ENCODE results near the gene VAC14.

The VAC14 gene

DNA sequence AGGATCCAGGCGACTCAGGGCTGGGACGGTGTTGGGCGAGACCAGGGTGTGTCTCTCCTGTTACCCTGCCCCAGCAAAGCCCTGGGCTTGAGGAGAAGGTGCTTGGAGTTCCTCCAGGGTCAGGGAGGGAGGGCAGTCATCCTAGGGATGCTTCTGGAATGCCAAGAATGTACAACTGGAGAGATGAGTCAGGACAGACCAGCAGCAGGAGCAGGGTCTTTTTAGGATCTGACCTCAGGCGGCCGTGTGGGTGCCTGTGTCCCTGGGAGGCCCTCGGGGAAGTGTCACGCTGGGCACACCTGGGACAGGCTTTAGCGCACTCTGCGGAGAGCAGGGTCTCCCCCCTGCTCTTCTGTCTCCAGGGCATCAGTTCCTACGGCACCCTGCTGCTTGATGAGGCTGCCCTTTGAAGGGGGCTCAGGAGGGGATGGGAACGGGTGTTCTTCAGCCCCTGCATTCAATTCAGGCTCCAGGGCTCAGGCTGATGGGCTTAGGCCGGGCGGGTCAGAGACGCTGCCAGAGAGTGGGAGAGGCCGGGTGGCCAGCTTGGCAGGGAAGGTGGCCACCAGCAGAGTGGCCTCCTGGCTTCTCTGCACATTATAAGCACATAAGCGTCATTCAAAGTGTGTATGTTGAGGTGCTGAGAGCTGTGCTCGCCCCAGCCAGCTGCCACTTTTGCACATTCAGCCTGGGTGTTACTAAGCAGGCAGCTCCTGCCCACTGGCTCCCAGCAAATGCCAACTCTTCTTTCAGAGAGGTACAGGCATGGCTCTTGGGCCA lies 106.7 kb downstream of the VAC14 start:
- no peak for DNase-seq (ENCODE audit: low read depth in 1 of 2, low spot score in 1 of 2)

DNA sequence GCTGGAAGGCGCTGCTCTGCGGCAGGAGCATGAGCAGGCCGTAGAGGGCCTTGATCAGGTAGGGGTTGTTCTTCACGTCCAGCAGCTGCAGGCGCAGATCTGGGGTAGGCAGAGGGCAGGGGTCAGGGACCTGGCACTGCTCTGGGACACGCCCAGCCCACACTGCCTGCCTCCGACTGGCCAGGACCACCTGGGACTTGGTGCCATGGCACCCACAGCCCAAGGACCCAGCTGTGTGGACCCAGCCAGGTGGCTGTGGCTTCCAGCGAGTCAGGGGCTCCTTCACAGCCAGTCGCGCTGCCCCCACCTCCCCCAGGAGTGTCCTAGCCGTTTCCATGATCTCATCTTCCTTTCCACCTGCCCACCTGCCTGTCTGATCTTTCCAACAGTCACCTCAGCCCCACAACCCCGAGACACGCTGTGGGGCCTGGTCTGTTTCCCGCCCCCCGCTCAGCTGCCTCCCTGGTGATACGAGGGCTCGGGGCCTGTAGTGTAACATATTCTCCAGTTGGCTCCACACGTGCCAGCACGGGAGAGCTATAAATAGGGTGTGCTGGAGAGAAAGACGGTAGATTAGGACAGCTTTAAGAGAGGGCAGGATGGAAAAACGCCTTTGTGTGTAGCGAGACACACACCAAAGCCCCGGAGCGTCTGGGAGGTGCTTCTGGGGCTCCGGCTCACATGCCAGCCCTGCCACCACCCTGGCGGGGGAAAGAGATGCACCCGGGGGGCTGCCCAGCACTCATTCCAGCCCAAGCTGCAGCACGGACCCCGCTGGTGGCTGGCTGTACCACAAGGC lies 107.9 kb downstream of the VAC14 start:
- DNase-seq (ENCODE audit: low read depth in 1 of 2, low spot score in 1 of 2) = no peak

DNA sequence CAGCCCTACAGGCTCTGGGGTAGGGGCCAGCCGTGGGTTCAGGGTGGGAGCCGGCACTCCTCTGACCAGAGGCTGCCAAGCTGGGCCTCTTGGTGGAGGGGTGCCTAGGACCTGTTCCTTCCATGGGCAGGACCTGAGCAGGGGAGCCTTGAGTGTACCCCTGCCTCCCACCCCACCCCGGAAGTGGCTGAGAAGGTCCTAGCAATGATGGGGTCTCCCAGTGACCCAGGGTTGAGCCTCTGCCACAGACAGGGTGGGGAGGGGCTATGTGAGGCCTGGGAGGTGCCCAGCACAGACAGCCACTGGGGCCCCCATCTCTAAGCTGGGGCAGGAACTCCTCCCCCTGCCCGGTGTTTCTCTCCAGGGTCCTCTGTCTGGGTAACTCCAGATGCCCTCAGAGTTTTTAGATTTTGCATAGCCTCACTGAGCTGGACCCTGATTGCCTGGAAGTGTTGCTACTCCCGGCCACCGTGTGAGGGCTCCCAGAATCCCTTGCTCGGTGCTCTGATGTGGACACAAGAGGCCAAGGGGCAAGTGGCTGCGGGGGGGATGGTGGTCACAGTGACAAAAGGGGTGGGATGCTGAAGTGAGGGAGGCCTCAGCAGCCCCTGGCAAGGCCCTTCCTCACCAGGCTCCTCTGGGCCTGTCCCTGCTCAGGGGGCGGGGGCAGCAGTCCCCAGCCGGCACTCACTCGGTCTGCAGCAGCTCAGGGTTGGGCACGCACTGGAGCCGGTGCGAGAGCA lies 108.7 kb downstream of the VAC14 start:
- no peak for DNase-seq (ENCODE audit: low read depth in 1 of 2, low spot score in 1 of 2)

DNA sequence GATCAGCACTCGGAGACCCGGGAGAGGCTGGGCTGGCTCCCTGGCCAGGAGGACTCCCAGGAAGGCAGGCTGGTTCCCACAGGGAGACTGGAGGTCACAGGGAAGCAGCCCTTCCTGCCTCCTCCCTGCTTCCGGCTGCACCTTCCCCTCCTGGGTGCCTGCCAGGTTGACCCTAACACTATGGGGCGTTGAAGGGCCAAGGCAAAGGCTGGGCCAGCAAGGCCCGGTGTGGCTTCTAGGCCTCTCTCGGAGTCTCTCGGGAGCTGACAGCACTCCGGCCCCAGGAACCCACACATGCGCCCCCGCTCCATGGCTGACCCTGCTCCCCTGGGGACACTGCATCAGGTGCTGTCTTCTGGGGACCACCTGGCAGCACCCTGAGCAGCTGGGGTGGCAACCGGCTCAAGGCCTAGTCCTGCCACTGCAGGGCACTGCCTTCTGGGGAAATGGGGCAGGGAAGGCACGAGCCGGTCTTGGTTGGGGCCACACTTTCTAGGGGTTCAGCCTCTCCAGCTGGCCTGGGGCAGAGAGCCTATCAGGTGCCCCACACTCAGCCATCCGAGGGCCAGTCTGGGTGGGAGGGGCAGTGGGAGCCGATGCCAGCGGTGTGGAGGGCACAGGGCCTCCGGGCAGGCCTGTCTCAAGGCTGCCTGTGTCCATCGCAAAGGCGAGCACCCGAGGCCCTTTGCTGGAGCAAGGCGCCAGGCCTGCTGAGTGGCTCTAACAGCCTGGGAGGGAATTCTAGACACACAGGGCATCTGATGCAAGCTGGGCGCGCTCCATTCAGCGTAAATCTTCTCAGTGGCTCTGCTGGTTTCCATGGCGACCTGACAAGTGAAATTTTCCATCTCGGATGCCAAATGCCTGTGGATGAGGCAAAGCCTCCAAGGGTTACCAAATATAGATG lies 109.5 kb downstream of the VAC14 start:
- DNase-seq (ENCODE audit: low read depth in 1 of 2, low spot score in 1 of 2) = no peak

DNA sequence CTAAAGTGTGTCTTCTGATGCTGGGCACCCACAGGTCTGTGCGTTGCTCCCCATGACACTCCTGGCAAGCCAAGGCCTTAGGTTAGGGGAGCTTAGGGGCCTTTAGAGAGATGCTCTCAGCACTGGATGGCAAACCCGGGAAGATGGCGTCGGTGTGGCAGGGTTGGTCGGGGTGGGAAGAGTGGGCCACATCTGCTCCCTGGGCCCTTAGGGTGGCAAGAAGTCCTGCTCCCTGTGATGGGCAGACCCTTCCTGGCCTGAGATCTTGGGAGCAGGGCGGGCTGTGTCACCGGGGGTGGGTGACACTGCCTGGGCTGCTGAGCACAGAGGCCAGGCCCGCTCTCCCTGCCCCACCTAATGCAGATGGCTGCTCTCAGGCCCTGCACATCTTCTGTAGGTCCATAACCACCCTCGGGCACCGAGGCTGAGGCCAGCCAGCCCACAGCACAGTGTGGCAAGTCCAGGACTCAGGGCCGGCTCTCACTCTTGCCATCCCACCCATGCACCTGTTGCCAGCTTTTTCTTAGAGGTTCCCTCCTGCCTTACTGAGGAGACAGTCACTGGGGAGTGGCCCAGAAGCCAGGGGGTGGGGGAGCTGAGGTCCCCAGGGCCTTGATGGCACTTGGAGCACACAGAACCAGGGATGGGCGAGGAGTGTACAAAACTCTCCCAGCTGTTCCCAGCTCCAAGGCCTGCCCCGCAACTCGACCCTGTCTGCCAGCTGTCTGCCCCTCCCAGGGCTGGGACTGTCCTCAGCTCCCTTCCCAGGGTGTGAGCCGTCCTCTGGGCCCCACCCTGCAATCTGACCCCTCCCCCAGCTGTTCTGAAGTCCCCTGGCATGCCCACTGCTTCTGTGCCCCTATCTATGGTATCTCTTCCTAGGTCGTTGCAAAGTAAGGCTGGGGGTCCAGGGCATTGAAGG lies 110.7 kb downstream of the VAC14 start:
- DNase-seq (ENCODE audit: low read depth in 1 of 2, low spot score in 1 of 2) = no peak

DNA sequence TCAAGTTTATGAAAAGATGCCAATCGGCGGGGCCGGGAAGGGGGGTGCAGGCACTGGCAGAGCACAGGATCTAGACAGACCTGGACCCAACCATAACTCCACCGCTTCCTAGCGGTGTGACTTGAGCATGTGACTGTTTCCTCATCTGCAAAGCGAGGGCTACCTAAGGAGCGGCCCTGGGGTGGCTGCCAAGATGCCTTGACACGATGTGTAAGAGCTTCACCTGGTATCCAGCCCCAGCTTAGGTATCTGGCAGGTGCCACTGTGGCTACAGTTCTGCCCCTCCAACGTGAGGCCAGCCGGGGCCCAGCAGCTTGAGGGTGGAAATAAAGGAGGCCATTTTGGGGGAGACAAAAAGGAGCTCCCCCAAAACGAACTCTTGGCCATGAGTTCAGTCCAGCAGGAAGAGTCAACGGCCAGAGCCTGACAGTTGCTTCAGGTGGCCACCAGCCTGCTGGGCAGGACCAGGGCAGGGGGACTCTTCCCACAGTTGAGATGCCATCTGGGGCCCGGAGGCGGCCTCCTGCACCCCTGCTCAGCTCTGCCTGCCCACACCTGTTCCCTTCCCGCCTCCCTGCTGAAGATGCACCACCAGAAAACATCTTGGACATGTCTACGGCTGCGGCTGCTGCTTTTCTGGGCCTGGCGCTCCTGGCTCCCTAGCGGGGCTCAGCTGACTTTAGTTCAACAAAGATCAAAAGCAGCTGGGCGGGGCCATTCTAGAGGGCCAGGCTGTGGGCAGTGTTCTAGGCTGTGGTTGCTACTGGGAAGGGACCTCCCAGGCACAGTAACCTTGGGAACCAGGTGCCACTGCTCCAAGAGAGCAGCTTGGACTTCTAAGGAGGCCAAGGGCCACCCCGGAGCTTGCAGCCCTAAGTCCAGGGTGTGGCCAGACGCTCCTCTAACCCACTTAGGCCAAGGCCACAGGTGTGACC lies 111.7 kb downstream of the VAC14 start:
- no peak for DNase-seq (ENCODE audit: low read depth in 1 of 2, low spot score in 1 of 2)

DNA sequence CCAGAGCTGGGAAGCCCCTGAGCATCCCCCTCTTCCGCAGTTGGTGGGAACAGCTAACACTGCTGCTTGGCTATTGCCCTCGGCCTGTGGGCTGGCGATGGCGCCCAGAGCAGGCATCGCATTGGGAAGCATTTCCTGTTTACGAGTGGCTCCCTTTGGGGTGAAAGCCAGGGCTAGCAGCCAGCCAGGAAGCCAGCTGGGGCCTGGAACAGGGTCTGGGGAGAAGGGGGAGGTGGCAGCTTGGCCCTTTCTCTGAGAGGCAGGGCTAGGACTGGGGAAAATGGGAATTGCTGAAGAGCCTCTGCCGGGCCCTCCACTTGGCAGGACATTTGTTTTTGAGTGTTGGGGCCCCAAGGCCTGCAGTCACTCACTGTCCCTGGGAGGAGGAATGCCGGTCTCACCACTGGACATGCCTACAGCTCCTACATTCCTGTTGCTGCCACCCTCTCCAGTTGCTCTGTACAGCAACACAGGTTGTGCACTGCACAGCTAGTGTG lies 112.7 kb downstream of the VAC14 start:
- no peak for DNase-seq (ENCODE audit: low read depth in 1 of 2, low spot score in 1 of 2)

DNA sequence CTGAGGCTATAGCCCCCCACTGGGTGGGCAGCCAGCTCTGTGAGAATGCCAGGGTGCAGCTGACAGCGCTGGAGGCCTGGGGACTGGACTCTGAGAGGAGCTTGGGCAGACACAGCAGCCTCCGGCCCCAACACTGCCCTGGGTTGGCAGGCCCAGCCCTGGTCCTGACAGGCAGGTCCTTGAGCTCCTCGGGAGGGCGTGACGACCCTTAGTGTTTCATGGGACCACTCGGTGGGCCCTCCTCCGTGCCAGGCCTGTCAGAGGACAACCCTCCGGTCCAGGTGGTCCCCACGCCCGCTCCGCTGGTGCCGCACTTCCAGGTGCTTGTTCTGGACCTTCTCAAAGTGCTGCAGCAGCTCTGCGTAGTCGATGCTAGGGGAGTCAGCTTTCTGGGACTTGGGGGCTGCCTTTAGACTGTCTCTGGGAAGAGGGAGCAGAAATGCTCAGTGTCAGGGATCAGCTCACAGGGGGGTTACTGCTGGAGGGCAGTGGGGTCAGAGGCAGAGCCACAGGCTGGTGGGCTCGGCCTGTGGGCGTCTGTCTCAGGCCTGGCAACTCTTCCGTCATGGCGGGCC lies 113.2 kb downstream of the VAC14 start:
- no peak for DNase-seq (ENCODE audit: low read depth in 1 of 2, low spot score in 1 of 2)

DNA sequence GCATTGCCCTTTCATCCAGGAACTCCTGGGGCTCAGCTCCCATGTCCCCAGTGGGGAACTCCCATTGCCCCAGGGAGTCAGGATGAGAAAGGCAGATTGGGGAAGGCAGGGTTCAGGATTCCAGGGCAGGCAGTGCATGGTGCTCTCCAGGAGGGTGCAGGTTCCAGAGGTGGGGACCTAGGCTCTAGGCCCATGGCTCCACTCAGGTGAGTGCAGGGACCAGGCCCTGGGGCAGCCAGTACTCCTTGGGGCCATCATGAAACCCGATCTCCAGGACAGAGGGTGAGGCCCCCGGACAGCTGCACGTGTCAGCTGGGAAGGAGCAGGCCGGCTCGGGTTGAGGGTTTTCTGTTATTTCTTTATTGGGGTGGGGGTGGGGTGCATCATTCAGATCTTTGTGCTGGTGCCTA lies 113.9 kb downstream of the VAC14 start:
- no peak for DNase-seq (ENCODE audit: low read depth in 1 of 2, low spot score in 1 of 2)

DNA sequence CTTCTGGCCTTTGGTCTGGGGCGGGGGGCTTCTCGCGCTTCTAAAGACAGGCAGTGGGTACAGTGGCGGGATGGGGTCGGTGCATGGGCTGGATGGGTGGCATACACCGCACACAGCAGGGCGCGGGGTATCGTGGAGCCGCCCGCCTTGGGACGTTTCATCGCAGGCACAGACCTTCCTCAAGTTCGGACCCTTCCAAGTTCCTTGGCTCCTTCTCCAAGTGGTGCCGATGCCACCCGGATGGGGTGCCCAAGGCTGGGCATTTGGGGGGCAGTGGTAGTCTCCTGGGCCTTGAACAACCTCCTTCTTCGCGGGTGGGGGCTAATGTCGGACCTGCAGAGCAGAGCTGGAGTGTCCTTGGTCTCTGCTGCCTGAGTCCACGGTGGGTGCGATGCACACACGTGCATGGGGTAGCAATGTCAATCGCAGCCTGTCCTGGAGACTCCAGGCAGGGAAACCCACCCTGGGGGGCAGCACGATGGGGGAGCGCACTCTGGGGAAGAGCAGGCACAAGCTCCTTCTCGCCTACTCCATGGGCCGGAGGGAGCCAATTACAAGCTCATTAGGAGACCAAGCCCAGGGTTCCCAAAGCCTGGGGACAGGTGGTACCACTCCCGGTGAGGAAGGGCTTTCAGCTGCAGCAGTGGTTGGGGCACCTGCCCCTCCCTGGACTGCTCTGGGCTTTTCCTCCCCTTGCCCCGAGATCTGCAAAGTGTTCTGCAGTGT lies 114.4 kb downstream of the VAC14 start:
- DNase-seq (ENCODE audit: low read depth in 1 of 2, low spot score in 1 of 2) = no peak

DNA sequence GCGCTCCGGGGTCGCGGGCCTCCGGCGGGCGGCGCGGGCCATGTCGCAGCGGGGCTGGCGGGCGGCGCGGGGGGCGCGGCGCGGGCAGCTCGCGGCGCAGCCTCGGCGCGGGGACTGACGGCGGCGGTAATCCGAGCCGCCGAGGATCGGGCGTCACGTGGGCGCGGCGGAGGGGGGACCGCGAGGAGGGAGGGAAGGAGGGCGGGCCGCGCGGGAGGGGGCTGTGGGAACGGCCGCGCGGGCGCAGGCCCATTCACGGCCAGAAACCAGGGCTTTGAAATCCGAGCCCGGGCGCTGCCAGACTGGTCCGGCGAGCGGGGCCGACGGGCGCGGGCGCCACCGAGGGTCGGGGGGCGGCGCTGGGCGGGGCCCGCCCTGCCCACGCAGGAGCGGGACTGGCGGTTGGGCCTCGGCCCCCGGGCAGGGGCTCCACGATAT lies 115.0 kb downstream of the VAC14 start, which contains the start of gene MTSS2:
MTSS2 (minus strand) TSS at position 116 of the 438 bp plus-strand sequence. CDS start 262 bp downstream, outside the sequence.
- no peak for DNase-seq (ENCODE audit: low read depth in 1 of 2, low spot score in 1 of 2)

DNA sequence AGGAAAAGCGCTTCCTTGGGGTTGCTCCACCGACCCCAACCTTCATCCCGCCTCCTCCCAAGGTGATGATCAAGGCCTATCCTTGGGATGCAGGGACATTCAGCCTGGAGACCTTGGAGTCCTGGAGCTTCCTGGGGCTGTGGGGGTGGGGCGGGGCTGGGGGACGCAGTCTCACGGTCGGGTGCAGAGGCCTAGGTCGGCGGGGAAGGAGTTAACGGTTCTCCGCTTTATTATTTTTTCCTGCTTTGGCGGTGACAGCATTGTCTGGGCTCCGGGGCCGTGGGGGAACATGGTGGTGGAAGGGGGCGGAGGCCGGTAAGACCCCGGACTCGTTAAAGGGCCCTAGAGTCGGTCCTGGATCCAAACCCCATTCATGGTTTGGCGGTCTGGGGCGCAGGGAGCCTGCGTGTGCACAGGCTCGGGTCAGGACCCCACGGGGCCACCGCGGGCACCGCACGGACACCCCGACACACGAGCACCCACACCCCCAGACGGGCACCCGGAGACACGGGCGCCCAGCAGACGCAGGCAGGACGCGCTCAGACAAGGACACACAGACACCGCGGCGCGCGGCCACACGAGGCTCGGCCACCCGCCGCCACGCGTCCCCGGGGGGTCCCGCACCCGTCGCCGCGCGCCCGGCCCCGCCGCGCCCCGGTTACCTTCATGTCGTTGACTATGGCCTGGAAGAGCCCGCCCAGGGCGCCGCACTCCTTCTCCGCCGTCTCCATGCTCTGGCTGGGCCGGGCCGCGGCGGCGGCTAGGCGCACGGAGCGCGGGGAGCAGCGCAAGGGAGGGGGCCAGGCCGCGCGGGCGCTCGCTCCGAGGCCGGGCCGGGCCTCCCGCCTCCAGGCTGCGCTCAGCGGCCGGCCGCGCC lies 115.7 kb downstream of the VAC14 start:
- no peak for DNase-seq (ENCODE audit: low read depth in 1 of 2, low spot score in 1 of 2)

DNA sequence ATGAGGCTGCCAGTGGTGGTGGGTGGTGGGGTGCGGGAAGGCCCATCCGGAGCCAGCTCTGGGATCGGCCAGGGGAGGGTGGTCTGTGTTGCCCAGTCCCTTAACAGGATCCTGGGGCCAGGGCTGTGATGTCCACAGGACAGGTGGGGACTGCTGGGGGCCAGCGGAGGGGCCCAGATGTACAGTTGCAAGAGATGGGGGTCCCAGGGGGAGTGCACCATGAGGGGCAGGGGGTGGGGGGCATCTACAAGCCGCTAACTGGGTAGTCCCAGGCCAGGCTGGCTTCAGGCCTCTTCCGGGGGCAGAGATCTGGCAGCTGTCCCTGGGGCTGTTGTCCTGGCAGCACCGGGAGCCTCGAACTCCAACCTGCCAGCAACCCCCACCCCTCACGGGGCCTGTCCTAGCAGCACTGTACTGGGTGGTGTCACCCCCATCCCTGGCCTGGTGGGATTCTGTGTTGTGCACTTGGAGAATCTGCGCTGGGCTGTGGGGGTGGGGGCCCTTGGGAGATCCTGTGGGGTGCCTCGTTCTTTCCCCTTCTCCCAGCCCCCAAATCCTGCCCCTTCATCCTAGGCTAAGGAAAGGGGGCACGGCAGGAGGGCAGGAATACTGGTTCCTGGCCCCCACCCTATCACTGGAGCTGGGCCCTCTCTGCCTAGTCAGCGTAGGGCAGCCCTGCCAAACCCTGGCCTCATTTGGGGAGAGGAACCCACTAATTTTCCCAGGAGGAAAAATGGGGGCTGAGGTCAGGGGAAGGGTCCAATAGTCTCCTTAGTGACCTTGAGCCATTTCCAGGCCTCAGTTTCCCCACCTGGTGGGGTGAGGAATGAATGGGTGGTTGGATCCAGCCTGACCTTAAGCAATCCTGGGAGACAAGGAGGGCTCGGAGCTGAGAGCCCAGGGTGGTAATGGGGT lies 116.6 kb downstream of the VAC14 start:
- DNase-seq (ENCODE audit: low read depth in 1 of 2, low spot score in 1 of 2) = no peak

DNA sequence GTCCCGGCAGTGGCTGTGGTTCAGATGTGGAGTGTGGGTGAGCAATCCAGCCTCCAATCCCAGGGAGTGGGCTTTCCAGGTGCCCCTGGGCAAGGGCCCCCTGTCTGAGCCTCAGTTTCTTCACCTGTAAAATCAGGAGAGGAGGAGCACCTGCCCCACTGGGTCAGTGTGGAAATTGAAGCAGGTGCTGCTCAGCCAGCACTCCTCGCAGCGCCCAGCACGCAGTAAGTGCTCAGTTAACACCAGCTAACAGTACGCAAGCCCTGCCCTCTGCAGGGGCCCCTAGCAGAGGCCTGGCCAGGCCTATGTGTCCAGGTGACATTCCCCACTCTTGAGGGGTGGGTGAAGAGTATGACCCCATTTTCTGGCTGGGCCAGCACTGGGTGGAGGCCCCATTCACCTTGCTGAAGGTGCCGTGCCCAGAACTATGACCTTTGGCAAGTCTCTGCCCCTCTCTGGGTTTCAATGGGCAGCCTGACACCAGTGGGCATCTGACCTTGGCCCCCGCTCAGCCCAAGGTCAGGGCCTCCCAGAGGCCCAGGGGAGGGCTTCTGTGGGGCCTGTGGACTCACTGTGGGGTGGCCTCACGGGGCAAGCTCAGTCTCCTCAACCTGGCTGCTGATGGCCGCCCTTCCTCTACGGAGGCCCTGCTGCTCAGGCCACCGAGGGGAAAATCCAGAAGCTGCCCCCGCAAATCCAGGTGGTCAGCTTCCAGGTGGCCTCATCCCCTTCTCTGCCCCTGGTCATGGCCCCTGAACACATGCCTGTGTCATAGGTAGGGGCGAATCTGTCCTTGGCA lies 117.6 kb downstream of the VAC14 start:
- no peak for DNase-seq (ENCODE audit: low read depth in 1 of 2, low spot score in 1 of 2)

Measured in activated CD4-positive, alpha-beta T cell treated with anti-CD3 and anti-CD28 coated beads, Interleukin-2, amount 50 U/mL, for 24 hours (primary cell).